ENCODE results near the gene ZNF76. TPM values are rescaled to one million over a fixed set of nuclear protein-coding genes. Genes with fewer than 3 reads are reported as not detected.

ZNF76 gene
- total and polyA plus RNA-seq, 10 of the 15 experiments (the other 5 are each of a cell fraction or from before 2014, with no cell fraction given) = 2.8 to 41.0 (median 24.8) TPM

- TF ChIP-seq USF1 (IDR thresholded peaks at IDR 0.05; ENCODE audit: borderline replicate concordance, extremely low read length, insufficient read depth, low read depth, low read length) (peak; percentile 16), BRCA1 (IDR thresholded peaks at IDR 0.05; ENCODE audit: low read depth, low read length) (no peak), CHD1 (IDR thresholded peaks at IDR 0.05; ENCODE audit: low read depth, low read length) (0 out of 2 replicates have a peak, but pooled peaks have one; percentile 61), RAD51 (IDR thresholded peaks at IDR 0.05) (no peak), CHD4 (IDR thresholded peaks at IDR 0.05) (no peak), ZSCAN29 (IDR thresholded peaks at IDR 0.05) (0 out of 2 replicates have a peak, but pooled peaks have one; percentile 47), HSF1 (IDR thresholded peaks at IDR 0.05; ENCODE audit: low read depth, low read length) (0 out of 2 replicates have a peak, but pooled peaks have one; percentile 13), ESRRA (IDR thresholded peaks at IDR 0.05; ENCODE audit: low read length) (no peak), NR2F1 (conservative IDR thresholded peaks at IDR 0.05) (peak; percentile 93), JUND (IDR thresholded peaks at IDR 0.05; ENCODE audit: low read depth, low read length) (0 out of 2 replicates have a peak, but pooled peaks have one; percentile 11), PBX3 (IDR thresholded peaks at IDR 0.05; ENCODE audit: insufficient replicate concordance, low read depth, low read length) (no peak), MXI1 (IDR thresholded peaks at IDR 0.05; ENCODE audit: low read depth, low read length) (peak; percentile 73), ATF2 (IDR thresholded peaks at IDR 0.05; ENCODE audit: low read length) (no peak), TCF3 (IDR thresholded peaks at IDR 0.05; ENCODE audit: borderline replicate concordance, insufficient read depth, low read depth, low read length) (0 out of 2 replicates have a peak, but pooled peaks have one; percentile 62), RFX5 (IDR thresholded peaks at IDR 0.05; ENCODE audit: low read depth, low read length) (peak; percentile 28; the same call in 1 of the 2 replicates), CBX5 (IDR thresholded peaks at IDR 0.05; ENCODE audit: low read depth) (peak; percentile 68; the same call in 1 of the 2 replicates)
- TF ChIP-seq, protein P1, sequence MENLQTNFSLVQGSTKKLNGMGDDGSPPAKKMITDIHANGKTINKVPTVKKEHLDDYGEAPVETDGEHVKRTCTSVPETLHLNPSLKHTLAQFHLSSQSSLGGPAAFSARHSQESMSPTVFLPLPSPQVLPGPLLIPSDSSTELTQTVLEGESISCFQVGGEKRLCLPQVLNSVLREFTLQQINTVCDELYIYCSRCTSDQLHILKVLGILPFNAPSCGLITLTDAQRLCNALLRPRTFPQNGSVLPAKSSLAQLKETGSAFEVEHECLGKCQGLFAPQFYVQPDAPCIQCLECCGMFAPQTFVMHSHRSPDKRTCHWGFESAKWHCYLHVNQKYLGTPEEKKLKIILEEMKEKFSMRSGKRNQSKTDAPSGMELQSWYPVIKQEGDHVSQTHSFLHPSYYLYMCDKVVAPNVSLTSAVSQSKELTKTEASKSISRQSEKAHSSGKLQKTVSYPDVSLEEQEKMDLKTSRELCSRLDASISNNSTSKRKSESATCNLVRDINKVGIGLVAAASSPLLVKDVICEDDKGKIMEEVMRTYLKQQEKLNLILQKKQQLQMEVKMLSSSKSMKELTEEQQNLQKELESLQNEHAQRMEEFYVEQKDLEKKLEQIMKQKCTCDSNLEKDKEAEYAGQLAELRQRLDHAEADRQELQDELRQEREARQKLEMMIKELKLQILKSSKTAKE (IDR thresholded peaks at IDR 0.05; ENCODE audit: low read depth, poor library complexity, severe bottlenecking) = peak; percentile 95
- TF ChIP-seq, protein P2, sequence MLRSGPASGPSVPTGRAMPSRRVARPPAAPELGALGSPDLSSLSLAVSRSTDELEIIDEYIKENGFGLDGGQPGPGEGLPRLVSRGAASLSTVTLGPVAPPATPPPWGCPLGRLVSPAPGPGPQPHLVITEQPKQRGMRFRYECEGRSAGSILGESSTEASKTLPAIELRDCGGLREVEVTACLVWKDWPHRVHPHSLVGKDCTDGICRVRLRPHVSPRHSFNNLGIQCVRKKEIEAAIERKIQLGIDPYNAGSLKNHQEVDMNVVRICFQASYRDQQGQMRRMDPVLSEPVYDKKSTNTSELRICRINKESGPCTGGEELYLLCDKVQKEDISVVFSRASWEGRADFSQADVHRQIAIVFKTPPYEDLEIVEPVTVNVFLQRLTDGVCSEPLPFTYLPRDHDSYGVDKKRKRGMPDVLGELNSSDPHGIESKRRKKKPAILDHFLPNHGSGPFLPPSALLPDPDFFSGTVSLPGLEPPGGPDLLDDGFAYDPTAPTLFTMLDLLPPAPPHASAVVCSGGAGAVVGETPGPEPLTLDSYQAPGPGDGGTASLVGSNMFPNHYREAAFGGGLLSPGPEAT (IDR thresholded peaks at IDR 0.05; ENCODE audit: low read depth) = peak; percentile 17; the same call in 1 of the 2 replicates
- TF ChIP-seq, protein P3, sequence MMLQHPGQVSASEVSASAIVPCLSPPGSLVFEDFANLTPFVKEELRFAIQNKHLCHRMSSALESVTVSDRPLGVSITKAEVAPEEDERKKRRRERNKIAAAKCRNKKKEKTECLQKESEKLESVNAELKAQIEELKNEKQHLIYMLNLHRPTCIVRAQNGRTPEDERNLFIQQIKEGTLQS (IDR thresholded peaks at IDR 0.05; ENCODE audit: borderline replicate concordance, extremely low read depth, low read depth, low read length) = peak; percentile 96
Observed at GRCh38 chr6:35259194-35259947, at the start of gene ZNF76 (continued).

Measured in GM12878 (cell line).